Stimulated activated CD8-positive, alpha-beta memory T cell treated with anti-CD3 and anti-CD28 coated beads, Interleukin-7, amount 100 ng/mL, for 4 hours (primary cell): Measurements from ENCODE around the gene FAM131C.

ENCODE experiments used
- DNase-seq, 2 donors: peaks; one replicate each; pipeline ENCODE4 v3.0.0-alpha.2; 2020; ENCODE audit warnings: low read depth in 2 of 2

FAM131C gene

DNA sequence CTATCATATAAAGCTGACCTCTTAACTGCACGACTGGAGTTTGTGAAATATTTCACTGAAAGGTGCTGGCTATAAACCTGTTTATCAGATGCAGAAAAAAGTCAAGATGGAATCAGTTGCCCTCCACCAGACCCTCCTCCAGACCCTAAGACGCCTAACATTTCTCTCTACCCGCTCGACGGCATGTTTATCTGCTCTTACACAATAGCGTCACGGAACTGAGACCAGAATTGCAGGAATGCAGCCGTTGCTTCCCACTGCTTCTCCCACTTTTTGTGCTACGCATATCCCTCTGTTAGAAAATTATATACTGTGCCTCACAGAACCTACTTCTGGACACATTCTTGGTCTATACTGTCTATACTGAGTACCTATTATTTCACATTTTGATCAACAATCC is 28.2 kb upstream of the FAM131C start:
- DNase-seq = no peak

DNA sequence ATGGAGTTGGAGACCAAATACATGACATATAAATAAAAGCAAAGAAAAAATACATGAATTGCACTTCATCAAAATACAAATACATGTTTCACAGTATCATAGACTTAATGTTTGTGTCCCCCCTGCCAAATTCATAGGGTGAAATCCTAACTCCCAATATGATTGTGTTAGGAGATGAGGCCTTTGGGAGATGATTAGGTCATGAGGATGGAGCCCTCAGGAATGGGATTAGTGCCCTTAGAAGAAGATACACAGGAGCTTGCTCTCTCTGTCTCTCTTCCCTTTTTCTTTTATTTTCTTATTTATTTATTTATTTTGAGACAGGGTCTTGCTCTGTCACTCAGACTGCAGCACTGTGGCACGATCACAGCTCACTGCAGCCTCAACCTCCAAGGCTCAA is 26.0 kb upstream of the FAM131C start:
- no peak for DNase-seq

DNA sequence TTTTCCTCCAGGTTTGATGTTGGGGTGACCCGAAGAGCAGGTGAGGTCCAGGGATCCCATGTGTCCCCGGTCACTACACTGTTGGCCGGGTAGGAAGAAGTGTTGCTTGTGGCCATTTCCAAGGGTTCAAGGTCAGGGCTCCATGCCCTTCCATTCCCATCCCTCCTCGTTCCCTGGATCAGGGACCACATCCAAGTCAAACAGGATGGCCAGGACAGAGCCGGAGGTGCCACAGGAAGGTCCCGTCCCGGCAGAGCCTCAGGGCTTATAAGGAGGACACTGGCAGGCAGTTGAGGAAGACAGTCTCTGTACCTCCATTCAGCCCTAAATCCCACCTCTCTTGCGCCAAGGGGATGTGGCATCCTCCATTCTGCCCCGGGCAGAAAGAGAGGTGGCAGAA is 22.0 kb upstream of the FAM131C start:
- no peak for DNase-seq

DNA sequence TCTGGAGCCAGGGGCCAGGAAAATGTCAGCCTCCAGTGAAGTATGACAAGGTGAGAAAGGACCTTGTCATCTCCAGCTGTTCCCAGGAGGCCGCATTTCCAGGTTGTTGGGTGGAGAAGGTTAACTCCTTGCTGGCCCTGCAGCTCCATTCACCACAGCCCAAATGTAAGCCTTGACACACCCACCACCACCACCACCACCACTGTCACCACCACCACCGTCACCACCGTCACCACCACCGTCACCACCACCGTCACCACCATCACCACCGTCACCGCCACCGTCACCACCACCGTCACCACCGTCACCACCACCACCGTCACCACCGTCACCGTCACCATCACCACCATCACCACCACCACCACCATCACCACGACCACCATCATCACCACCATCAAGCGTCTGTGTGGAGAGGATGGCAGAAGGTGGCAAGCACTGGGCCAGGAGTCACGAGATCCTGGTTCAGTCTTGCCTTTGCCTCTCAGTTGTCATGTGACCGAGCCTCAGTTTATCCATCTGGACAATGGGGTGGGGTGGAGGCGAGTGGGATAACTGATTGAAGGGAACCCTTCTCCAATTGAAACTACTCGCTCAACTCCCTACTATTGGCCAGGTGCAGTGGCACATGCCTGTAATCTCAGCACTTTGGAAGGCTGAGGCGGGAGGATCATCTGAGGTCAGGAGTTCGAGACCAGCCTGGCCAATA is 21.2 kb upstream of the FAM131C start:
- no peak for DNase-seq

DNA sequence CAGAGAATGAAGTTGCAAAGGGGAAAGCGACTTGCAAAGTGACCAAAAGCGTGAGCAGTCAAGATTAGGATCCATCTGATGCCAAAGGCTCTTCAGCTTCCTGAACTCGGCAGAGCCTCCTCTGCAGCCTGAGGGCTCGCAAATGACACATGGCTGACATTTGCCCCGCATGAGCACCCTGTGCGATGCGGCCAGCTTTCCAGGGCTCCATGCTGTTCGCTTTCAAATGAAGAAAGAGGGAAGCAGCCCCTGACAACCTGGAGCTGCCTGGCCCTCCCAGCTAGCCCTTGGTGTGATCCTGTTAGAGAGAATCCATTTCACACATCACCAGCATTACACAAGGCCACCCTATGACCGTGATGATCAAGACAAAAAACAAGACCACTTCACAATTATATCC is 20.2 kb upstream of the FAM131C start:
- DNase-seq = no peak

DNA sequence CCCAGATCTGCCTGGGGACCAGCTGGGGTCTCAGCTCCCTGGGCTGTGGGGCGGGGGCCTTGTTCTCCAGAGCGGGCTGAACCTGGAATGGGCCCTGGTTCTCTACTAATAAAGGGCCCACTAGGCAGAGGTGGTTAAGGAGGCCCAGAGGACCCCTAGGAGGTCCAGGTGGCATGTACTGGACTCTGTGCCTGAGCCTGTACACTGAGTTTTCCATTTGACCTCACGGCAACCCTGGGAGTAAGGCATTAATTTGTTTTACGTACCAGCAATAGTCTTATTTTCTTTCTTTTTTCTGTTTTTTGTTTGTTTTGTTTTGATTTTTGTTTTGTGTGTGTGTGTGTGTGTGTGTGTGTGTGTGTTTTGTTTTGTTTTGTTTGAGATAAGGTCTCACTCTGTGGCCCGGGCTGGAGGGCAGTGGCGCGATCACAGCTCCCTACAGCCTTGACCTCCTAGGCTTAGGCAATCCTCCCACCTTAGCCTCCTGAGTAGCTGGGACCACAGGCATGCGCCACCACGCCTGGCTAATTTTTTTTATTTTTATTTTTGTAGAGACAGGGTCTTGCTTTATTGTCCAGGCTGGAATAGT is 19.6 kb upstream of the FAM131C start:
- no peak for DNase-seq

DNA sequence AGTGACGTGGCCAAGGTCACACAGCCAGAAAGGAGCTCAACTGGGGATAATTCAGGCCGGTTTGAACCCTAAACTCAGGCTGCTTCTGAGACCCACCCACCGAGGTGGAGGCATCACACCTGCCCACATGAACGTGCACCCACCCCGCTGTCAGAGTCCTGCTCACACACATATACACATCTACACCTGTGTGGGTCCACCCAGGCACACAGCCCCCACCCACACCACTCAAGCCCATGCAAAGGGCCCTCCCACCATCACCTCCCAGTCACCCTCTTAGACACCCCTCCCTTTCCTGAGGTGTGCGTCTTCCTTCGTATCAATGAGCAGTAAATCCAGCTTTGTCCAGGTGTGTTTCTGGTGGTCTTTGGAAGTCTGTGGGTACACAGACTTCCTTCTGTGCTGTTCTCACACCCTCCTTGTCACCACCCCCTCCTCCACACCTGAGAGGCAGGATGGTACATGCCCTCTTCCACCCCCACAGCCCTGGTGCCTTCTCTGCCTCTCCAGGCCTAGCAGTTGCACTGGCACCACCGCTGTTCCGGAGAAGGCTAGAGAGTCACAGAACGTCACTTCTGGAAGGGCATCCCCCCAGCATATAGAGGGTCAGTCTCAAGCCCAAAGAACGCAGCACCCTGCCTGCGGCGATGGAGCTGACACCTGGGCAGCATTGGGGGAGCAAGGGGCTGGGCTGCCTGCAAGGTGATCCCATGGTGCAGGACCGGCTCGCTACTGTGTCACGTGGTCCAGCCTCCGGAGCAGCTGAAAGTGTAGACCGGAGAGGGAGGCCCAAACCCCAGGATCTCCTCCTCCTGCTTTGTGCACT is 18.9 kb upstream of the FAM131C start:
- no peak for DNase-seq

DNA sequence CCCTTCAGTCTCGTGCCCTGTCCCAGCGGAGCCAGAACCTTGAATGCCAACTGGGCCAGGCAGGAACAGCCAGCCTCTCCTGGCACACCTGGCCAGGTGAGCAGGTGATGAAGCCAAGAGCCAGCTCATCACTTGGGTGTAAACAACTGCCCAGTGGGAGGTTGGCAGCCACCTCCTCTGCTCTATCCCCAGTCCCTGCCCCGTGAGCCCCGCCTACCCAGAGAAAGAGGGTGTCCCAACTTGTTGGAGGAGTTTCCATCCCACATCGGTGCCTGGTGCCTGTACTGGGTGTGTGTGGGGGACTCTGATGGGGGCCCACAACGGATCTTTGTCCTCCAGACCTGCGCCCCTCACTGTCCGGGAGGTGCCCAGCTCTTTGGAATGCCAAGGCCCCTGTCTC is 17.8 kb upstream of the FAM131C start:
- no peak for DNase-seq

DNA sequence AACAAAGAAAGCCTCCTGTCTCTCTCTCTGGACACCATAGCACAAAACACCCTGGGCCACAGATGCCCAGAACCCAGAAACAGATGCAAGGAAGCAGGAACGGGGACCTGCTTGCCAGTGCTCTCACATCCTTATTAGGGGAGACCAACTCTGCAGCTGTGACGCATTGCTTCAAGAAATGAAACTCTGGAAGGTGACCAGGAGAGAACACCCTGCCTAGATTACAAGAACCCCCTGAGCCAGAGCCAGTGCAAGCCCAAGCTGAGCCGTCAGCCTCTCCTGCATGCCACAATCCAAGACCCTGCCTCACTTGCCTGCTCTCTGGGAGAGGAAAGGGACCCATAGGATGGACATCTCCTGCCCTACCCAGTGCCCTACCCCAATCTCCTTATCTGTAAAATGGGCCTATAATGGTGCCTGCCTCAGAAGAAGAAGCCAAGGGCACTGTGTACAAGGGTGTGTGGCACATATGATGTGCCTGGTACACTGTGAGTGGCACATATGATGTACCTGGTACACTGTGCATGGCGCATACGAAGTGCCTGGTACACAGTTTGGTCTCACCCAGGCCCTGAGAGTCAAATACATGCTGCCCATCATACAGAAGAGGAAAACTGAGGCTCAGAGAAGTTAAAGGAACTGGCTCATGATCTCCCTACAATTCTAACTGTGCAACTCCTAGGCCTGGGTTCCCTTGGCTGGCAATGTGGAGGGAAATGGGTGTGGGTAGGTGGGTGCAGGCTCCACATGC is 16.8 kb upstream of the FAM131C start:
- DNase-seq = no peak

DNA sequence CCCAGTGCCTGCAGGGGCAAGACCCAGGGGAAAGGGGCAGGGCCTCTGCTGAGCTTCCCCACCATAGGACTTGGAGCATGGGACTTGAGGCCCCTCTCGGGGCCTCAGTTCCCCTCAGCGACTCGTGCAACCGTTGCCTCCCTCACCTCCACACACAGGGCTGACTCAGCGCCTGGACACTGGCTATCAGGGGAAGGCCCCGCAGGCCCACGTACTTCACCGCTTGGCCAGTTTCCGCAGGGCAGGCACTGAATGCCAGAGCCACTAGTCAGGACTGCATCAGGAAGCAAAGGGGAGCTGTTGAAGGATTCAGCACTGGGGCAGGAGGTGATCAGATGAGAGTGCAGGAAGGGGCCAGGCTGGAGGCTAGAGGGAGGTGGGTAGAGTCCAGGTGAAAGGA is 15.5 kb upstream of the FAM131C start:
- DNase-seq = no peak

DNA sequence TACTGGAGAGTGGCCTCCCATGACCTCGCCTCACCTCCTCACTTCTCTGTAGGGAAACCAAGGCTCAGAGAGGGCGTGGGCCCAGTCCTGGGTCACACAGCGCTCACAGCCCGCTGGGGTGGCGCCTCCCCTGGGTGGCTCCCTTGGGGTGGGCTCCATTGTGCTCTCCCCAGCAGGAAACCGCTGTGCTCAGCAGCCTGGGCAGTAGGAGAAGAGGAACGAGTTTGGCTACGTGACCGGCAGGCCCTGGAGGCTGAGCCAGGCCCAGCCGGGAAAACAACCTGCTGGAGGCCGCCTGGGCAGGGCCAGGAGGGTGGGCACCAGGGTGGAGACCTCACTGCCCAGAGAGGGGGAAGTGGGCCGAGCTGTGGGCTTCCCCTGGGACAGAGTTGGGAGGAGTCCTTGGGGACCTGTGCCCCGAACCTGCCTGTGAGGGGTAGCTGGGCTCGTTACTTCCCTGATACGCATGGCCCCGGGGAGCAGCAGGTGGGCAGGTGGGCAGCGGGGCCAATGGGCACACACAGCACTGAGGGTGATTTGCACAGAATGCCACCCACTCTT is 15.0 kb upstream of the FAM131C start:
- DNase-seq = no peak

DNA sequence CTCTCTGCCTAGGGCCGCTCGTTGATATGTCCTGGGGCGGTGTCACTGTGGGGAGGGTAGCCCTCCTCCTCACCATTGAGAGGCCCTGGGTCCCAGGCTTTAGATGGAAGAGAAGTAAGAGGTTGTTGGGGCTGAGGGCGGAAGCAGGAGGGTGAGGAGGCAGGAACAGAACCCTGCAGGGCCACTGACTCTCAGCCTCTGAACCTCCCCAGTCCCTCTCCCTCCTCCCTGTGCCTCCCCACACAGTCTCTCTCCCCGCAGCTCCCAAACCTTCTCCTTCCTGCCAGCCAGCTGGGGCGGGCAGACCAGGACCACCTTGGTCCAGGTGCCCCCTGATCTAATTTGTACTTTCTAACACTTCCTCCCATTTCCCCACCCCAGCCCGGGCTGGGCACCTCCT is 14.3 kb upstream of the FAM131C start:
- DNase-seq = no peak

DNA sequence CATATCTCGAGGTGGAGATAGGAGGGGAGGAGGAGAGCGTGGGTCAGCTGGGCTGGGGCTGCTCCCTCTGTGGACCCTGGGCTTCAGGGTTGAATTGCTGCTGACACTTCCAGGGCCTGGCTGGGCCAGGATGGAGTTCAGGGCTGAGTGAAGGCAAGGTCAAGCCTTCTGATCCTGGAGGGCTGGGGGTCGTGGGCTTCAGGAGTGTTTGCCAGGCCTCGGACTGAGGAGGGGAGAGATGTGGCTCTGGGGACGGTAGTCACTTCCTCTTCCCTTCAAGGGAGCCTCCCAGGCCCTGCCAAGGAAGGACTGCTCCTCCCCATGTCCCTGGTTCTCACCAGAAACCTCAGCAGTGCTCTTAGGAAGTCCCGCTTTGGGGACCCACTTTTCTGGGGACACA is 12.1 kb upstream of the FAM131C start:
- DNase-seq = no peak

DNA sequence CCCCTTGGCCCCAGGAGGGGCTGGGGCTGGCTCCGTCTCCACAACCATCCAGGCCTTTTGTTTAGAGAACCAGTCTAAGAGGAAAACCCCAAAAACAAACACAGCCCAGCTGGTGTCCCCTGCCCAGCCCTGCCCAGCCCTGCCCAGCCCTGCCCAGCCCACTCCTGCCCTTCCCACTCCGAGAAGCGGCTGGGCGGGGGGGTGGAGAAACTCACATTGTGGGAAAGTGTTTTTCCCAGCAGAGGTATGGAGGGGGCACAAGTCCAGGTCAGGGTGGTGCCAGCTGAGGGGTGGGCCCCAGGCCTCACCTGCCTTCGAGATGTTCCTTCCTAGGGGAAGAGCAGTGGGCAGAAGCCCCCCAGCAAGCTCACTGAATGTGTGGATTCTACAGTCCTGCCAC is 10.0 kb upstream of the FAM131C start:
- no peak for DNase-seq

DNA sequence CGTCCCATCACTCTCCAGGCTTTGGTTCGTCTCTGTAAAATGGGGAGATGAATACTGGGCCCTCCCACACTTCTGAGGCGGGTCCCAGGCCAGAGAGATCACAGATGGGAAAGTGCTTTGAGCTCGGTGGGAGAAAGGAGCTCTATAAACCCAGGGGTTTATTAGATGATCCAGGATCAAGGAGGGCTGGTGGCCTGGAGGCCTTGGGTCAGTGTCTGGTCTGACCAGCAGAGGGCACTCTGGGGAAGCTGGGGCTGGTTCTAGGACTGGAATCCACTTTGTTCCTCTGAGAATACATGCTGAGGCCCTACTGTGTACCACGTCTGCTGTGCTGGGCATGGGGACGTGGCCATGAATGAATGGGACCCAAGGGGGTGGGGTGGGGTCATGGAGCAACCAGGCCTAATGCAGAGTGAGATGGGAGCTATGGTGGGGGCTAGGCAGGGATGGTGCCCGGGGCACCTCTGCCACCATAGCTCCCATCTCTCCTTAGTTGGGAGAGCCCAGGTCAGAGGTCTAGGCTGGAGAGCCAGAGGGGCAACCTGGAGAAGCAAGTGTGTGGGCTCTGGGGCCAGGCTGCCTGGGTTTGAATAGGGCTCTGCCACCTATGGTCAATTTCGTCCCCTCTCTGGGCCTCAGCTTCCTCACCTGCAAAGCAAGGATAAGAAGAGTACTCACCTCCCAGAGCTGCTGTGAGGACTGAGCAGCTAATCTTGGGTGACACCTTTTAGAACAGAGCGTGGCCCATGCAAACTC is 9.0 kb upstream of the FAM131C start:
- peak in 1 of 2 donors; percentile 14 for DNase-seq

DNA sequence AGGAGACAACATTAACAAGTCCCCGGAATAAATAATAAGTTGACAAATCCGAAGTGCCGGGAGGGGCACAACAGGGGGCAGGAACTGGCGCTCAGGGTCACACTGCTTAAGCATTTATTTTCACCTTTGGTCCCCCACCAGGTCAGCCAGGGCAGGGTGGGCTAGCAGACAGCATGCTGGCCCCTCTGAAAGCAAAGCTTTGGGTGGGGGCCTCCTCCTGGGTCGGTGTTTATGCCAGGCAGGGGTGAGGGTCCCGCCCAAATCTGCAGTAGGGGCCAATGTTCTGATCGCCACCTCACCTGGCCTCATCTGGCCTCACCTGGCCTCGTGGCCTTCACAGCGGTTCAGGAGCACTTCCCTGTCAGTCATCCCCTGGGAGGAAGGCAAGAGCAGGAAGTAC is 8.2 kb upstream of the FAM131C start:
- DNase-seq = no peak

DNA sequence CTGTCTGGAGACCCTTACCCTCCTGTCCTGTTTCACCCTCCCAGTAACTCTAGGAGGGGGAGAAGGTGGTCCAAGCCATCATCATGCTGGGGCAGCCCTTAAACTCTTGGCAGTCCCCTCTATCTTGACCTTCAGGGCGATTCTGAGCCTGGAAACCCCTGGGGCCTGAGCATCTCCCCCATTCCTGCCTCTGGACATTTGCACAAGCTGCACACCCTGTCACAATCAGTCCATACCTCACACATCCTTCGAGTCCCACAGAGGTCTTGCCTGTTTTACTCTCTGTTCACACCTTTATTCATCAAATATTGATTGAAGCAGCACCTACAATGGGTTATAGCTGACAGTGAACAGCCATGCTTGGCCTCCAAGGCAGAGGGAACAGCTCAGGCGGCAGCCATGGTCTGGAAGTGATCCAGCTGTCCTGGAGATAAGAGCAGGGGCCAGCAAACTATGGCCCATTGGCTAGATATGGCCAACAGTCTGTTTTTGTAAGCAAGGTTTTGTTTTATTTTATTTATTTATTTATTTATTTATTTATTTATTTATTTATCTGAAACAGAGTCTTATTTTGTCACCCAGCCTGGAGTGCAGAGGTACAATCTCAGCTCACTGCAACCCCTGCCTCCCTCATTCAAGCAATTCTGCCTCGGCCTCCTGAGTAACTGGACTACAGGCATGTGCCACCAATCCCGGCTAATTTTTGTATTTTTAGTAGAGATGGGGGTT is 7.1 kb upstream of the FAM131C start:
- no peak for DNase-seq

DNA sequence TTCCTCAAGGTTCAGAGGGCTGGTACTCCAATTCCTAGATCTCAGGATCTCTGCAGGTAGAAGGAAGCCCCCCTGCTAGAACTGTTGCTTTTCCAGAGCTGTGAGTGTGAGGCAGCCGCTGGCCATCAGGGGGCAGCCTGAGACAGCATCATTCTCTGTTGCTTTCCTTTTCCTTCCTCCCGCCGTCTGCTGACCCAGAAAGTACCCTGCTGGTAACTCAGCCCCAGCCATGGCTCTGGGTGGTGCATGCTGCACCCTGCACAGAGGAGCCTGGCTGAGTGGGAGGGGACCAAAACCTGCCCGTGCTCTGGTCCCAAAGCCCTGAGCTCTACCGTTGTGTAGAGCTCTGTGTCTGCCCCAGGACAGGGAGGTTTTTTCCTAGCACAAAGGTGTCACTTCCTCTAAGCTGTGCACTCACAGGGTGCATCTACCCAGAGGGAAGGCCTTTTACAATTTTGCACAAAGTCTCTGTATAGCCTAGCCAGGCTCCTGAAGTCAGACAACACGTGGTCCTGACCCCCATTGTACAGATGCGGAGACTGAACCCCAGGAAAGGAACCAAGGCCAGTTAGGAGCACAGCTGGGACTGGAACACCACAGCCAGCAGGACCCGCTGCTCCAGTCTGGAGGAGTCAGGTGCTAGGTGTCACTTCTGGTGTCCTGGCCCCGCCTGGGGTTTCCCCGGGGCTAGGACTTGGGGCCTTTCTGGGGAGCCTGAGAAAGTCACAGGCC is 5.6 kb upstream of the FAM131C start:
- DNase-seq = peak; percentile 54 to 55

DNA sequence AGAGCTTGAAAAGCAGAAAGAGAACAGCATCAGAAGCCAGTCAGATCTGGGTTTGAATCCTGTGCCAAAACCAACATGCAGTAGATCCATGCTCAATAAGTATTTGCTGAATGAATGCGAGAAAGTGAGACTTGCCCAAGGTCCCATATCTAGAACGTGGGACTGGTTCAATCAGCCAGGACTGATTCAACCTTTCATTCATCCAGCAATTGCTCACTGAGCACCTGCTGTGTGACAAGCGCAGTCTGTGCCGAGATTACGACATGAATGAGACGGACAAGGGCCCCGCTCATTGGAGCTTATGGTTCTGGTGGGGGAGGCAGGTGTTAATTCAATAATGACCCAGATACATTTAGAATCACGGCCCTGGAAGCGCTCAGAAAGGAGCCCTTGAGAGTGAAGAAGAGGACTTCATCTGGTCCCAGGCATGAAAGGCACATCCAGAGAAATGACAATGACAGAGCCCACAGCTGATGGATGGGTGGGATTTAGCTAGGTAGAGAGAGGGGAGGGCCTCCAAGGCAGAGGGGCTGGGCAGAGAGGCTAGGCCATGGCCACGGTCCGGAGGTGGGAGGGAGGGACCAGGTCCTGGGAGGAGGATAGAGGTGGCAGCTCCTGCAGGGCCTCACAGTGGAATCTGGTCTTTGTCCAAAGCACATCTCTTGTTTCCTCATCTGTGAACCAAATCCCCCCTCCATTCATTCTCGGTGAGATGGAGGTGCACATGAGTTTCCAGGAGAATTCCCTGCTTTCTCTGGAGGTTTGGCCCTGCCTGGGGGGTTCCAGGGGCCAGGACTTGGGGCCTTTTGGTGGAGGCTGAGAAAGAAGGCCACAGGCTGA is 4.2 kb upstream of the FAM131C start:
- no peak for DNase-seq
